Stimulated activated CD8-positive, alpha-beta memory T cell treated with anti-CD3 and anti-CD28 coated beads, Interleukin-7, amount 100 ng/mL, for 4 hours (primary cell): ENCODE data around the gene SENP2.
"Not testable (repeated sequence)": the region's sequence is repeated elsewhere in the genome, so short reads cannot be mapped to it uniquely, and the experiment has no call there.

Source experiments
- DNase-seq, 2 donors: peaks; one replicate each; pipeline ENCODE4 v3.0.0-alpha.2; 2020; ENCODE audit warnings: low read depth in 2 of 2

The SENP2 gene

GRCh38 chr3:185647134-185647879, 61.2 kb downstream of the SENP2 start:
- DNase-seq, result no peak

DNA sequence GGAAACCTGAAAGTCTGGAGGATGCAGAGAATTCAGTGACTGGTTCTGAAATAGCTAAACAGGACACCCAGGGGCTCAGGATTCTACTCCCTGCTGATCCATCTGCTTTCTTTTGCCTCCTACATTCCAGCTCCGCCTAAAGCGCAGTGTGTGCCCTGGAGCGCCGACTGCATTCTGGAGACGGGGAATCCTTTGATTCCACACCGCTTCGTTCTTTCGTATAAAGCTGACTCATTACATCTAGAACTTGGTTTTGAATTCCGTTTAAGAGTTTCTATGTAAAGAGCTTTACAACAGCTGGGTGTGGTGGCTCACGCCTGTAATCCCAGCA, 61.8 kb downstream of the SENP2 start:
- DNase-seq, result no peak

- no peak for DNase-seq
Observed at GRCh38 chr3:185648396-185648795, 62.3 kb downstream of the SENP2 start.

- no peak for DNase-seq
Observed at GRCh38 chr3:185649414-185649813, 63.3 kb downstream of the SENP2 start.

DNA sequence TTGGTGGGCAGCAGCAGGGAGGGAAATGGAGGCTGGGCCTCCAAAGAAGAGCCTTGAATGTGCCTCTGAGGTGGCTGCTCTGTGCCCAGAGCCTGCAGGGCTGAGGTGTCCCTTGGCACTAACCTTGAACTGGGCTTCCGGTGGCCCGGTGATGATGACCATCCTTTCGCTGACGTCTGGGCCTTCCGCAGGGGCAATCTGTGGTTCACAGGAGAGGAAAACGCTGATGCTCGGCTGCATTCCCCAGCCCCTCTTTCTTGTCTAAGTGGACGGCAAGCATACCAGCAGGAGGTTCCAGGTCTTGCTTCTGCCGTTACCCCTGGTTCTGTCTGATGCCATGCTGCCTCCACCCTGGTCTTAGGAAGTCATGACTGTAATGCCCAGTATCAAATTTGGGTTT, 65.9 kb downstream of the SENP2 start:
- no peak for DNase-seq

DNA sequence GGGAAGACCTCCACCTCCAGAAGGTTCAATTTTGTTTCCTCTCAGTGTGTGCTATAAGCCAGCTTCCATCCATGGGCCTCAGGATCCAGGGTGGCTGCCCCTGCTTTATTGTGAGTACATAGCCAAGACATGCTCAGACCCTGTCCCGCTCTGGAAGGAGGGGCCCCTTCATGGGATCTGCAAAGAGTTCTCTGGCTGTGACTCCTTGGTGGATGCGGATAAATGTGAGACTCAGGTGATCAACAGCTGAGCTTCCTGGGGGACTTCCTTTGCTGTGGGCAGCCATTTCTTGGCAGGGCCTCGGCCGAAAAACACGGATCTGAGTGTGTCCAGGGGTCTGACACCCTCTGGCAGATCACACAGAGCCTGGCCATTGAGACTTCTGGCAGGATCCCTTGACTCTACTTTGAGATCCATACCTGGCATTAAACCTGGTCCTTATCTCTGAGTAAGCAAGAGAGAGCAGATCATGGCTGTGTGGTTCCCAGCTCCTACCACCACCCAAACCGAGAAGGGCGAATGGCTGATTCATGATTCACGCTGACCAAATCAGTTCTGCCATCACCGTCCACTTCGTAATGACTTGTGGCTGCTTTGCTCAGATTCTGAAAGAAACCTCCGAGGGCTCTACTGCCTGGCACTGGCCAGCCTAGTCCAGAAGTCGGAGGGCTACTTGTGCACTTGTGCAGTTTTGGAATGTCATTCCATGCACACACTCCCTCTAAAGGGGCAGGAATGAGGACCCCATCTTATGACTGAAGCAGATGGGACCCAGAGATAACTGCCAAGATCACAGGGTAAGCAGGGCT, 68.1 kb downstream of the SENP2 start:
- no peak for DNase-seq

GRCh38 chr3:185654758-185655145, 68.7 kb downstream of the SENP2 start:
- no peak for DNase-seq

- no peak for DNase-seq
Observed at GRCh38 chr3:185655426-185656320, 69.6 kb downstream of the SENP2 start.

DNA sequence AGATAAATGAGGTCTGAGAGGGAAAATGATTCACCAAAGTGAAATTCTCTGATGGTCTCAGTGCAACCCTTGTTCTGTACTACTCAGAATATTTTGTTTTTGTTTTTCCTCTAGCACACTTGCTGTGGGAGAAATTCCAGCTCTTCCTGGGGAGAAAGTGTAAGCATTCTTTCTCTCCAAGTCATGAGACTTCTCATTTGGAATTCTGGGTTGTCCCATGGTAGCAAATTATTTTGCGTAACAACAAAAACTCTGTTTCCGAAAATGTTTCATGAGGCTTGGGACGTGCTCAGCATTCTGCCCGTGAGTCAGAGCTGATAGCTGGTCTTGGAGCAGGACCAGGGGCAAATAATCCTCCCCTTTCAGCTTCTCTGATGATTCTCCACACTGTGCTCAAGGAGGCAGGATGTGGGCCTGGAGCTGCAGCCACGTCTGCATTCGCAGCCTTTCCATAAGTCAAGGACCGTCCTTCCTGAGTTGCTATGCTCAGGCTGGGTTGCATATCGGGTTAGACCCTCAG, 70.3 kb downstream of the SENP2 start:
- no peak for DNase-seq

GRCh38 chr3:185657211-185657610, 71.1 kb downstream of the SENP2 start:
- DNase-seq, result no peak

DNA sequence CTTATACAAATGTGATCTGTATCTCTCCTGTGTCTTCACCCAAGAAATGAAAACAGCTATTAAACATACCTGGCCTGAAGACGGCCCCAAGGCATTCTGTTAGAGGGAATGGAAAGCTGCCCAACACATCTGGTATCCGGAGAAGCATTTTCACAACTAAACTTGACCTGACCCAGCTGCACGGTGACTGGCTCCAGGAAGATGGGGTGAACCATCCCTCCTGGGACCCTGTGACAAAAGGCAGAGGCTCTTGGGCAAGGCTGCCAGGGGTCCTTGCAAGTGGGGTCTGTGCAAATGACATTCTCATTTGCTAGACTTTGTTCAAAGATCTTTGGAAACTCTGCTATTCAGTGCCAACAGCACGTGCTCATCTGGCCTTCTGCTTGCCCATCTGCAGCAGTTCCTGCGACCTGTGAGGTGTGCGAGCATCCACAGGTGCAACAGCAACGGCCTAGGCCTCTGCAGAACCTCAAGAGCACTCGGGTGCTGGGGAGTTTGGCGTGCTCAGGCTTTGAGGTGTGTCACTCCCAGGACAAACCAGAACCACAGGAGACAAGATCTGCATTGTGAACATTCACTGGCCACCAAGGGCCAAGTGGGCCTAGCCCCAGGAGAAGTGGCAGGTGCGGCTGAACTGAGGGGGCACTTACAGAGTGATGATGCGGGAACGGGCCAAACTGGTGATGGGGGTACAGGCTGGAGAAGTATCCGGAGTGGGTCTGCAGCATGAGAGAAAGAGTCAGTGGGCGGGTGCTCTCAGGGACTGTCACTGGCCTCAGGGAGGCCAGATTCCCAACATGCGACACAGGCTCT, 71.8 kb downstream of the SENP2 start:
- DNase-seq, result no peak

DNA sequence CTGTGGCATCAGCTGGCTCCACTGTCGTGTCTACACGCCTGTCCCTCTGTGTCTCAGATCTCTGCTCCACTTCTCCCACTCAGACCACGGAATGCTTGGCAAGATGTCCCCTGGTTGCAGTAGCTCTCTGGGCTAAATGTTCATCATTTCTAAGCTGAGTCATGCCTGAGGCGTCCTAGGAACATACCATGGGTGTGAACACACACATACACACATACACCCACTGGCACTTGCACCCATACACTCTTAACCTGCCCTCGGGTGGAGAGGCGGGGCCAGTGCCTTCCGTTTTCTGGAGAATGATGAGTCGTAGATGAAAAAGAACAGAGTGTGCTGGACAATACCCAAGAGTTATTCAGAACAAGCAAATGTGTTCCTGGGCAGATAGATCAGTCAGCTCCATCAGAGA, 72.4 kb downstream of the SENP2 start:
- no peak for DNase-seq

DNA sequence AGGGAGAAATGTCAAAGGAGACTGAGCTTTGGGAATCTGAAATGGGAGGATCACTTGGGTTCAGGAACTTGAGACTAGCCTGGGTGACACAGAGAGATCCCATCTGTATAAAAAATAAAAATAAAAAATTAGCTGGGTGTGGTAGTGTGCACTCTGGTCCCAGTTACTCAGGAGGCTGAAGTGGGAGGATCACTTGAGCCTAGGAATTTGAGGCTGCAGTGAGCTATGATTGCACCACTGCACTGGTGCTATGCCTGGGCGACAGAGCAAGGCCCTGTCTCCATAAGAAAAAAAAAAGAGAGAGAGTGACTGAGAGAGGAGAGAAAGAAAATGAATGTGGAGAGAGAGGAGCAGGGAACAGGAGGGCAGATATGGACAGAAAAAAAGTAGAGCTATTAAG, 72.8 kb downstream of the SENP2 start:
- DNase-seq, result no peak

DNA sequence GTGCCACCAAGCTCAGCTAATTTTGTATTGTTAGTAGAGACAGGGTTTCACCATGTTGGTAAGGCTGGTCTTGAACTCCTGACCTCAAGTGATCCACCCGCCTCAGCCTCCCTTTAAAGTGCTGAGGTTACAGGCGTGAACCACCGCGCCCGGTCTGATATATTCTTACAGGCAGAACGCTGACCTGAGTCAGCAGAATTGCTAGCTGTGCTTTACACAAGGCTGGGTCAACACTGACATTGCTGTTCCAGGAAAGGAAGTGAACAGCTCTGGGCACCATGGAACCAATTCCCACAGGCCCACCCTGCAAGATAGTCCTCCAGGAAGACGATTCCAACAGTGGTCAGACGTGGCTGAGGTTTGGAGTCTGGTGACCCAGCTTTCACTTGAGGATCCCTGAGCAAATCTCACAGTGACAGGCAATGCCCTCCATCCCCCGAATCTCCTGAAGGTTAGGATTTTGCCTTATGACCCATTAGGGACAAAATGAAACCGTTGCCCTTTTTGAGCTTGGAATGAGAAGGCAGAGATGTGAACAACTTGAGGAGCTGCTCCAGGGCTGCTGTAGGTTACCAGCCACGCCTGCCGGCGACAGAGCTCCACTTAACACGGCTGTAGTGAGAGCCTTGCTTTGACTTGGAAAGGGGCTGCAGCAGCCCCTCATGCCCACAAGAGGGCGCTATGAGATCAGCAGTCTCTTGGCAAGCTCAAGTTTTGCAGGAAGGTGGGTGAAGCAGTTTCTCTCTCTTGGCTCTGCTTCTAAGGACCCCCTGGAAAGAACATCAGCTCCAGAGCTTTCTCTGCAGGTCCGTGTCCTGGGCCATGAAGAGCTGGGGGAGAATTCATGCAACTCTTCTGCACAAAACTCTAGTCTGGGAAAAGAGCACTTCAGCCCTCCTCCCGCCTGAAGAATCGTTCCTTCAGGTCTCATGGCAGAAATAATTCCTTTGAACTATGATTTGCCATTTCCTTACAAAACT, 74.1 kb downstream of the SENP2 start:
- peak; percentile 18 to 28 for DNase-seq

- not testable (repeated sequence) for DNase-seq
Observed at GRCh38 chr3:185661296-185661695, 75.2 kb downstream of the SENP2 start.

DNA sequence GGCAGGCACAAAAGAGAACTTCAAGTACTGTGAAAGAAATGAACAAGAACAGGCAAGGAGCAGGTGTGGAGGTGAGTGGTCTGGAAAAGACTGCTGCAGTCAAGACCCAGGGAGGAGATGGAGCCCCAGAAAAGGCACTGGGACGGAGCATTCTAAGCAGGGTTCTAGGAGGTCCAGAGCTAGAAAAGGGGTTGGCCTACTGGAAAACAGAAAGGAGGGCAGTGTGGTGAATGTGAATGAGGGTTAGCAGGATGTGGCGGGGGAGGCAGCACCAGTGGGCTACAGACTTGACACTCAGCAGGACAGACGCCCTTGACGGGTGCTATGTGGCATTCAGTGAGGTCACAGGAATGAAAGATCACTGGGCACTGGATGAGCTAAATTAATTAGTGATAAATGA, 75.7 kb downstream of the SENP2 start:
- no peak for DNase-seq

DNA sequence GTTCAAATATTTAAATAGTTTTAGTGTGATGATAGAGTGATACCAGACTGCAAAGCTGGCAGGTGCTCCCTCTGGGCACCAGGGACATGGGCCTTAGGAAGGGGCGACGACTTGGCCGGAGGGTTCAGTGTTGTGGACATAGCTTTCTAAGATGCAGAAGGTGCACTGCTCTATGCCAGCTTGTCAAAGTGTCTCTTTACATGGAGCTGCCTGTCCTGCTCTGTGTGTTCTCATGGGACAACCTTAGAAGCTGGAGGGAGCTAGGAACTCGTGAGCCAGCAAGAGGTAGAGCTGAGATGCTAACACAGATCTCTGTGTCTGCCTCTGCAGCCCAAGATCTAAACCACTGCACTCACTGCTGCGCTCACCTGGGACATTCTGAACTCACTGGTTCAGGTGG, 77.8 kb downstream of the SENP2 start:
- DNase-seq, result no peak

DNA sequence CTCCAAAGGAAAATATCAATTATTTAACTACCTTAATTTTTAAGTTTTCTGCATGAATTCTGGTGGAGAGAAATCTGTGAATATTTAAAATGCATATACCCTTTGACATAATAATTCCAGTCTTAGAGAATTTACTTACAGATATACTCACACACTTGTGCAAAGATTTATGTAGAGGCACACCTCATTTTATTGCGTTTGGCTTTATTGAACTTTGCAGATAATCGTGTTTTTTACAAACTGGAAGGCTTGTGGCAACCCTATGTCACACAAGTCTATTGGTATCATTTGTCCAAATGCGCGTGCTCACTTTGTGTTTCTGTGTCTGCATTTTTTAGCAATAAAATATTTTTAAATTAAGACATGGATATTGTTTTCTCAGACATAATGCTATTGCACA, 81.5 kb downstream of the SENP2 start:
- DNase-seq, result no peak

- no peak for DNase-seq
Observed at GRCh38 chr3:185677146-185677829, 91.2 kb downstream of the SENP2 start.

- no peak for DNase-seq
Observed at GRCh38 chr3:185678027-185678426, 91.9 kb downstream of the SENP2 start.
